ENCODE results near the gene PARN.

GRCh38 chr16:14472357-14472756, 157.7 kb downstream of the PARN start:
- TF ChIP-seq CTCF (IDR thresholded peaks at IDR 0.05) = no peak
- no peak for TF ChIP-seq POLR2A (IDR thresholded peaks at IDR 0.05)

Data from body of pancreas (tissue), 4 donors.